ENCODE data around the gene KLK7.
"Not testable (repeated sequence)": the region's sequence is repeated elsewhere in the genome, so short reads cannot be mapped to it uniquely, and the experiment has no call there.

The KLK7 gene

GRCh38 chr19:51010066-51010795 lies 26.5 kb upstream of the KLK7 start:
- FAIRE-seq = no peak

- no peak for FAIRE-seq
These were observed 25.6 kb upstream of the KLK7 start for GRCh38 chr19:51009061-51009891.

- no peak for FAIRE-seq
These were observed 23.8 kb upstream of the KLK7 start for GRCh38 chr19:51007488-51007887.

GRCh38 chr19:51006406-51006805 lies 22.7 kb upstream of the KLK7 start:
- no peak for FAIRE-seq

- FAIRE-seq = no peak
These were observed 21.5 kb upstream of the KLK7 start for GRCh38 chr19:51005248-51005647.

- no peak for FAIRE-seq
These were observed 19.6 kb upstream of the KLK7 start for GRCh38 chr19:51003316-51003715.

GRCh38 chr19:51002542-51003311 lies 19.0 kb upstream of the KLK7 start:
- no peak for FAIRE-seq

GRCh38 chr19:51002089-51002532 lies 18.4 kb upstream of the KLK7 start:
- no peak for FAIRE-seq

- FAIRE-seq = no peak
These were observed 17.8 kb upstream of the KLK7 start, which contains the start of gene KLK8 for GRCh38 chr19:51001515-51001914. Gene KLK8, minus strand, starts transcription at chr19:51001604. Its CDS starts 437 bp downstream, at chr19:51001167.

GRCh38 chr19:51000981-51001380 lies 17.3 kb upstream of the KLK7 start:
- FAIRE-seq = no peak

GRCh38 chr19:51000426-51000825 lies 16.7 kb upstream of the KLK7 start:
- FAIRE-seq = no peak

- FAIRE-seq = no peak
These were observed 15.0 kb upstream of the KLK7 start for GRCh38 chr19:50998686-50999085.

GRCh38 chr19:50998061-50998460 lies 14.3 kb upstream of the KLK7 start:
- no peak for FAIRE-seq

- FAIRE-seq = no peak
These were observed 10.4 kb upstream of the KLK7 start for GRCh38 chr19:50994129-50994528.

- no peak for FAIRE-seq
These were observed 8.9 kb upstream of the KLK7 start for GRCh38 chr19:50992666-50993035.

GRCh38 chr19:50984416-50984815 lies 699 bp upstream of the KLK7 start:
- FAIRE-seq = not testable (repeated sequence)

GRCh38 chr19:50982186-50982585 lies 1.5 kb downstream of the KLK7 start:
- no peak for FAIRE-seq

- FAIRE-seq = no peak
These were observed 2.0 kb downstream of the KLK7 start for GRCh38 chr19:50981587-50982146.

- no peak for FAIRE-seq
These were observed 3.5 kb downstream of the KLK7 start for GRCh38 chr19:50980208-50980607.

GRCh38 chr19:50979758-50980157 lies 4.0 kb downstream of the KLK7 start:
- FAIRE-seq = no peak

- FAIRE-seq = no peak
These were observed 4.8 kb downstream of the KLK7 start for GRCh38 chr19:50978772-50979390.

- FAIRE-seq = no peak
These were observed 6.1 kb downstream of the KLK7 start for GRCh38 chr19:50977626-50978025.

GRCh38 chr19:50975766-50976165 lies 8.0 kb downstream of the KLK7 start:
- FAIRE-seq = no peak
